ENCODE results near the gene NAA20.

Gene NAA20

GRCh38 chr20:20017001-20017843 is at the start of gene NAA20:
Gene NAA20 (plus strand): TSS chr20:20017362. CDS start chr20:20017397, 35 bp downstream.
- DNase-seq (ENCODE audit: low spot score): peak; percentile 90

- no peak for DNase-seq (ENCODE audit: low spot score)
Measured at GRCh38 chr20:19967445-19967844, 49.7 kb upstream of the NAA20 start.

- DNase-seq (ENCODE audit: low spot score): no peak
Measured at GRCh38 chr20:19968028-19968427, 49.1 kb upstream of the NAA20 start.

- DNase-seq (ENCODE audit: low spot score): peak; percentile 28
Measured at GRCh38 chr20:19968466-19969073, 48.6 kb upstream of the NAA20 start.

- no peak for DNase-seq (ENCODE audit: low spot score)
Measured at GRCh38 chr20:19969106-19969505, 48.1 kb upstream of the NAA20 start.

GRCh38 chr20:19969507-19970255 is 47.5 kb upstream of the NAA20 start:
- DNase-seq (ENCODE audit: low spot score): no peak

GRCh38 chr20:19970256-19970765 is 46.9 kb upstream of the NAA20 start:
- DNase-seq (ENCODE audit: low spot score): no peak

- no peak for DNase-seq (ENCODE audit: low spot score)
Measured at GRCh38 chr20:19971116-19971515, 46.0 kb upstream of the NAA20 start.

- no peak for DNase-seq (ENCODE audit: low spot score)
Measured at GRCh38 chr20:19973961-19974629, 43.1 kb upstream of the NAA20 start.

- DNase-seq (ENCODE audit: low spot score): no peak
Measured at GRCh38 chr20:19974630-19975435, 42.3 kb upstream of the NAA20 start.

GRCh38 chr20:19975436-19975799 is 41.7 kb upstream of the NAA20 start:
- DNase-seq (ENCODE audit: low spot score): no peak

- DNase-seq (ENCODE audit: low spot score): no peak
Measured at GRCh38 chr20:19975901-19976300, 41.3 kb upstream of the NAA20 start.

- no peak for DNase-seq (ENCODE audit: low spot score)
Measured at GRCh38 chr20:19976595-19977372, 40.4 kb upstream of the NAA20 start.

GRCh38 chr20:19977373-19977770 is 39.8 kb upstream of the NAA20 start:
- no peak for DNase-seq (ENCODE audit: low spot score)

GRCh38 chr20:19978511-19979210 is 38.5 kb upstream of the NAA20 start:
- DNase-seq (ENCODE audit: low spot score): no peak

GRCh38 chr20:19981031-19981451 is 36.1 kb upstream of the NAA20 start:
- DNase-seq (ENCODE audit: low spot score): no peak

GRCh38 chr20:19986419-19986818 is 30.7 kb upstream of the NAA20 start:
- DNase-seq (ENCODE audit: low spot score): no peak

GRCh38 chr20:19987046-19987445 is 30.1 kb upstream of the NAA20 start:
- DNase-seq (ENCODE audit: low spot score): no peak

GRCh38 chr20:19990850-19991249 is 26.3 kb upstream of the NAA20 start:
- no peak for DNase-seq (ENCODE audit: low spot score)

GRCh38 chr20:19991308-19991707 is 25.9 kb upstream of the NAA20 start:
- DNase-seq (ENCODE audit: low spot score): no peak

Data from CD4-positive, alpha-beta T cell treated with Interleukin-15 for 4 hours (primary cell).